HG03469 (cell line): Measurements from ENCODE around the gene AK9.

Source experiments
- ATAC-seq: cut with Tn5 transposase; IDR thresholded peaks from one replicate; pipeline ENCODE4 v1.9.1; 2021; ENCODE audit warnings: mild to moderate bottlenecking, moderate library complexity, moderate number of reproducible peaks; ENCODE audit not compliant: unreplicated experiment

AK9 gene

DNA sequence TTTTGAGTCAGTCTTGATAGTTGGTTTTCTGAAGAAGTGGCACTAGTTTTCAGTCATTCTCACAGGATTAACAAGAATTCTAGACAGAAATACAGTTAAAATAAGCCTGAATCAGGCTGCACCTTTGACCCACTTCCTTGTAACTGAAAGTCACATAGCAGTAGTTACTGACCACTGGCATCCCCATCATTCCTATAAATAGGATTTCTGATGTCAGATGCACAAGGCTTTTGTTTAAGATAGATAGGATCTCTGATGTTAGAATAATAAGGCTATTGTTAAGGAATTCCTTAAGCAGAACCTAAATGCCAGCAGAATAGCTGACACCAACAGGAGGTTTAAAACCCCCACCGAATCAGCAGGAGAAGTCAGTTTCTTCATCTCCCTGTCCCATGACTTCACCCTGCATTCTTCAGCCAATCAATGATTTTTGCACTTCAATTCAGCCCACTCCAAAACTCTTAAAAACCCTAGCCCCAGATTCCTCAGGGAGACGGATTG, 177.4 kb downstream of the AK9 start:
- ATAC-seq, result no peak

DNA sequence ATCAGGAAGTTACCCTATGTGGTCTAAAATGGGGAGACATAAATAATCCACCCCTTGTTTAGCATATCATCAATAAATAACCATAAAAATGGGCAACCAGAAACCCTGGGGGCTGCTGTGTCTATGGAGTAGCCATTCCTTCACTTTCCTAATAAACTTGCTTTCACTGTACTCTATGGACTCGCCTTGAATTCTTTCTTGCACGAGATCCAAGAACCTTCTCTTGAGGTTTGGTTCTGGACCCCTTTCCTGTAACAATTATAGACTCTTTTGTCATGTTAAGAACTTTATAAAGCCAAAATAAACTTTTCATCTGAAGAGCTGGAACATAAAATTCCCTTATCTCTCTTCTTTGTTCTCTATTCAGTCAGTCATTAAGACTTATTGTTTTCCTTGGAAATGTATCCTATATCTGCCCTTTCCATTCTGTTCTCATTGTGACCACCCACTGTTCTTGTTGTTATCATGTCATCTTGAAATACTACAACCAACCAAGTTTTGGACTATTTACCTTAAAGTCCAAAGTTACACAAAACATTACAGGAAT, 178.7 kb downstream of the AK9 start:
- ATAC-seq, result no peak

DNA sequence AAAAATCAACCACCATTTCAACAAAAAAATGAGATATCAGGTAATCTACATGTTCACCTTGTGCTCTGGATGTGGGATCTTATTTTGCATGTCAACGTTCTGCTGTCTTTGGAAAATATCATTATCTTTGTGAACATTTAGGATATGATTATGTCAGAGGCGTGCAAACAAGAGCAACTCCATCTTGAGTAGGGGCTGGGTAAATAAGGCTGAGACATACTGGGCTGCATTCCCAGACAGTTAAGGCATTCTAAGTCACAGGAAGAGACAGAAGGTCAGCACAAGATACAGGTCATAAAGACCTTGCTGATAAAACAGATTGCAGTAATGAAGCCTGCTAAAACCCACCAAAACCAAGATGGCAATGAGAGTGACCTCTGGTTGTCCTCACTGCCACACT, 179.2 kb downstream of the AK9 start:
- ATAC-seq, result no peak

DNA sequence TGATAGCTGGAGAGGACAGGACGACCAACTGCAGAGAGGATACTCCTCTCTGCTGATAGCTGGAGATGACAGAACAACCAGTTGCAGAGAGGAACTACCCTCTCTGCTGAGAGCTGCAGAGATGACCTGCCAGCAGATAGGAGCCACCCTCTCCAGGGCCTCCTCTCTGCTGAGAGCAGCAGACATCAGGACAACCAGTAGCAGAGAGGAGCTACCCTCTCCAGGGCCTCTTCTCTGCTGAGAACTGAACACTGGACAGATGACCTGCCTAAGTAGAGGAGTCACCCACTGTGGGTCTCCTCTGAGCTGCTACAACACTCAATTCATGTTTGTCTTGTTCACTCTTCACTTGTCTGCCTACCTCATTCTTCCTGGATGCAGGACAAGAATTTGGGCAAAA, 180.6 kb downstream of the AK9 start:
- ATAC-seq, result no peak

DNA sequence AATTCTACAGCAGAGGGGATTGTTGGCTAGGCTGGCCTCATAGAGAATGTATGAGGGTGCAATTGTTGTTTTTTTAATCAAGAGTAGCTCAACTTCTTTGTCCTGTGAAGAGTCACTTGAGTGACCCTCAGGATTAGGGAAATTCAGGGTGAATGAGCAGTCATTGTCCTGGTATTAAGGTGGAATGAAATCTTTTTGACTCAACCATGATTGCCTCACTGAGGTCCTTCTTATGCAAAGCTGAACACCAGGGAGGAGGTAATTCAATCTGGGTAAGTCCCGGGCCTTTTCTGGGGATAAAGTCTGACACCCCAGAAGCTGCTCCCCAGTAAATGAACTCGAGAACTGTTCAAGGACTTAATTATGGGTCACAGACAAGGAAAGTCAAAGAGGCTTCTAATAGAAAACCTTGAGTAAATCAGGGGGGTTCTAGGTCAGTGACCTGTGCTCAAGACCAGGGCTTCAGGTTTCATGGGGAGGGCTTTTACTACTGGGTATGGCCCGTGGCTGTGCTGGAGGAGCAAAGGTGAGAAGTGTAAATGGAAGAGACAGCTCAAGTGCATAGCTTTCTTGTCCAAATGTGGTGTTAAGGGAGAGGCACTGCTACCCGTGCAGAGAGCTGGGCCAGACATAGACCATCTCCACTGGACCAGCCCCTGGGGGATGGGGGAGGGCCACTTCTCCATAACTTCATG, 182.7 kb downstream of the AK9 start:
- no peak for ATAC-seq

DNA sequence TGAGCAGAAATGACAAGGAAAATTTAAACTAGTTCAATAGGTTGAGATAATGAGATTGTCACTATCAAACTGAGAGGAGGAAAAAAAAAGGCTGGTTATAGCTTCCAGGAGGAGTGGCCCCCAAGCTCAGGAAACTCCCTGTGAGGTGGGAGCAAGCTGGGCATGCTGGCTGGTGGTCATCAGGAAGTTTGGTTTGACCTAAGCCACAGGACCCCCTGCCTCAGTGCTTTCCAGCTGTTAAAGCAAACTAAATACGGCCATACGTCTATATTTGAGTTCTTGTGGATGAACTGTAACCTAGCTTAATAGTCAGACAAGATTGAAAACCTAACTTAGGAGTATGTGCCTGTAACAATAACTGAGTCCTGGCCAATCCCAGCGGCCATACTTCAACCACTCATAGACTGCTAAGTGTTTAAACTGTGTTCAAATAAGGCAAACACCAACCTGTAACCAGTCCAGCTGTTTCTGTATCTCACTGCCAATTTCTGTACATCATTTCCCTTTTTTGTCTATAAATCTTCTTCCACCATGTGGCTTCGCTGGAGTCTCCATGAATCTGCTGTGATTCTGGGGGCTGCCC, 183.4 kb downstream of the AK9 start:
- no peak for ATAC-seq

DNA sequence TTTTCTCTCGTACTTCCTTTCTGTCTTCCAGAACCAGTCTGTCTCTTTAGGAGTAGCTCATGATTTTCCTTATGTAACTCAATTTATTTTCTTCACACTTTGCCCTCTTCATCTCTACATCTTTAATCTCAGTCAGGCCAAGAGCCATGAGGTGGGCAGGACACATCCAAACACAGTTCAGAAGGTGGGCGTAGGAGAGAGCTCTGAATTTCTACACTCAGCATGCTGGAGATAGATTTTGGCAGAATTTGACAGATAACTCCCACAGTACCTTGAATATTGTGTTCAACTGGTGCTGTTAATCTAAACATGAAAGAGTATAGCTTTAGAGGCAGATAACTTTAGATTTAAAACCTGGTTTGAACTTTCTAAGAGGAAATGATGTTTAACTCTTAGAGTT, 184.2 kb downstream of the AK9 start:
- no peak for ATAC-seq

DNA sequence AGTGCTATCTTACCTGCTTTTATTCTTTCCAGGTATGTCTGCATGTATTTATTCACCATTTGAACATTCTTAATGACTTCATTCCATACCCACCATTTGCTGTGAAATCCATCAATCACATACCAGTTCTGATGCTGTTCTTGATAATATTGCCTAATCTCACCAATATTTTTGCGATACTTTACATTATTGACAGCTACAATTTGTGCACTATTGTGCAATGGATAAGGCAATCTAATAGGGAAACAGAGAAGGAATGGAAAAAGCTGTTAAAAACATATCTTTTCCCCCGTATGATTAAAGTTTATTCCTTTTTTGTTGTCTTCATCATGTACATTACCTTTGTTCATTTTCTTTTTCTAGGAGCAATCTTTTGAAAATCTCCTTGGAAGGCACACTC, 184.7 kb downstream of the AK9 start:
- ATAC-seq, result no peak

DNA sequence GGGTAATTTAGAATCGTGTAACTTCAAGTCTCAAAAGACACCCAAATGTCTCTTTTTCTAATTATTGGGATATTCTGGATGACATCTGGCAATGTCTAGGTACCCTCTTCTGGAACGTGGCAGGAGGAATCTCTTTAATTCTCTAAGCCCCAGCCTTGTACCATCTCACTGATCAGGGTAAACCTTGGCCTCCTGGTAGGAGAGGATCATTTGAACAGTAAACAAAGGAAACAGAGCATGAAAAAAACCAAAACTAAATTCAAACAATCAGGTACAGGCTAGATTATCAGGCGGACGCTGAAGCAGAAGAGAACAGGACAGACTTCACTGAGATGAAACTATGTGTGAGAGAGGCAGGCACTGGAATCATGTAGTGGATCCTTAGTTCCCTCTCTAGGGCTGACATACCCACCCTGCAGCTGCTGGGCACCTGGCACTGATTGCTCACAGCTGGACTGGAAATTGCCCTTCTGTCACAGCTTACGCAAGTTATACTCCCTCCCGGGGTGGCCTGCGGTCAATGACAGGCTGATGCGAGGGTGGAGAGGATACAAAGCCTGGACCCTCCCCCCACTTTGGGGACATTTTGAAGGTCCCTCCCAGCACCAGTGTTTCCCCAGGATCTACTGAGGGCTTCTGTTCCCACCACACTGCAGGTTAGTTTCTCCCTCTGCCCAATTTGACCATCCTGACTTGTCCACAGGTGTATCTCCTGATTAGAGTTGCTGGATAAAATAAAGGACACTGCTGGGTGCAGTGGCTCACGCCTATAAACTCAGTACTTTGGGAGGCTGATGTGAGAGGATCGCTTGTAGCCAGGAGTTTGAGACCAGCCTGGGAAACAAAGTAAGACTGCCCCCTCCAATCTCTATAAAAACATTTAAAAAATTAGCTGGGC, 187.4 kb downstream of the AK9 start:
- no peak for ATAC-seq

DNA sequence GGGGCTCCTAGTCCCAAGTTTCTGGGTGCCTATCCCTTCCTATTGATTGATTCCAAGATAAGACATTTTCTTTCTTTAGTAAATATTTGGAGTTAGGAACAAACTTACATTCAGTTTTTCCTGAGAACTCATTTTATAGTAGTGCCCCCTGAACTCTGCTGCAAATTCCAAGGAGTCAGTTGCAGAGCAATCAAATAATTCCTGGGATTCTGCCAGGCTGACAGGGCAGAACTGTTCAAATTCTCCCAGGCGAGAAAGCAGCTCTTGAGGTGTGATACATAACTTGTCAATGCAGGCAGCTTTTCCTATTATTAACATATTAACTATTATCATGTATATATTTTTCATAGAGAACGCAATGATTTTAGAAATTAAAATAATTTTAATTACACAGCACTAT, 192.1 kb downstream of the AK9 start:
- no peak for ATAC-seq

DNA sequence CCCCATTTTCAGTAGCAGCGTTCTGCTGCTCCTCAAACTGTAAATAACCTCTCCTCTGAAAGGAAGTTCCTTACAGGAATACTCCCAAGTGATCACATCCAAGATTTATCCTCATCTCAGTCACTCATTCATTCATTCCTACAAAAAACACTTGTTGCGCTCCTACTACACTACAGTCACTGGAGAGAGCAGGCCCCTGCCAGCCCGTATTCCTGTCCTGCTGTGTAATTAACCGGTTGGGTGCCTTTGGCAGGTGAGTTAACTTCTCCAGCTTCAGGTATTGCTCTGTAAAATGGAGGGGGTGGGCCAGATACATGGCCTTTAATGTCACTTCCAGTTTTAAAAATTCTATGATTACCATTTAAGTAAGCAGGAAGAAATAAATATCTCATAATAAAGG, 192.9 kb downstream of the AK9 start:
- ATAC-seq, result no peak

DNA sequence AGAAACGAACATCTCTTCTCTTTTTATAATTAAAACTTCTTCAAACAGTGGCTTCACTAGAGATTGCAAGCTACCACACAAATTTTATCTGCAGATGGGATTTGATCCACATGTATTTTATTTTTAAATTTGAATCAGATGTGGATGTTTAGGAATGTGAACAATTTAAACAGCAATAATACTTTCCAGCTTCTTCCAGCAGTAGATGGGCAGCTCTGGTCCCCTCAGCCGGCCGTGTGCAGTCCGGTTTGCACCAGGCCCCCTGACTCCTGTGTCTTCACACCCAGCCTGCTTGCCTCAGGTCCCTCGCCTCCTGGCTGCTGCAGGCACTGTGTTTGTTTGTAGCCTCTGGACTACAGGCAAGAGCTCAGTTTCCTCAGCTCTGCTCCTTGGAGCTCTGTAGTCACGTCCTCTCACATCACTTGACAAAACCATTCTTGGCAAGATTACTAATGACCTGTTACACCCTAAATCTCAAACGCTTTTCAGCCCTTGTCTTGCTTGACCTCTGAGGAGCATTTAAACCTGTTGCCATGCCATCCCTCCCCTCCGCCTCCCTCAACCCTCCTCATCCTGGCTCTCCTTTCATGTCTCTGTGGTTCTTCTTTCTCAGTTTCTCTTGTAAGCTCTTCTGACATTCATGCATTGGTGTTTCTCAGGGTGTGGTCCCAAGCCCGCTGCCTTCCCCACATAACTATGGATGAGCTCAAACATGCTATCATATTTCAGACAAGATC, 194.8 kb downstream of the AK9 start:
- no peak for ATAC-seq

DNA sequence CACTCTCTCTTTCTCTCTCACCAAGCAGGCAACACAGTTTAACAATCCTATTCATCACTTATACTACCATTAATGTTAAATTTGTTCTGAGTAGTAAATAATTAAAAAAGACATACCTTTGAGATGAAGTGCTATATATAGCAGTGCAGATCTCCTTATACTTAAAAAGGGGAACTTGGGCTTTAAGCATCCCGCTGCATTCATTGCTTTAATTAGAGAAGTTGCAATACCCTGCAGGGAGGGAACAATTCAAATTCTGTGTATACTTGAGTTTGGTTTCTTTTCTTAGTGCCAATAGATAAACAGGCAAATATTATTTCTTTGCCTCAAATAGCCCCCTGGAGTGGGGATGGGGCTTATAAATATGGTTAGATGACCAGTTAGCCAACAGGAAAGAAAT, 197.1 kb downstream of the AK9 start:
- ATAC-seq, result no peak

DNA sequence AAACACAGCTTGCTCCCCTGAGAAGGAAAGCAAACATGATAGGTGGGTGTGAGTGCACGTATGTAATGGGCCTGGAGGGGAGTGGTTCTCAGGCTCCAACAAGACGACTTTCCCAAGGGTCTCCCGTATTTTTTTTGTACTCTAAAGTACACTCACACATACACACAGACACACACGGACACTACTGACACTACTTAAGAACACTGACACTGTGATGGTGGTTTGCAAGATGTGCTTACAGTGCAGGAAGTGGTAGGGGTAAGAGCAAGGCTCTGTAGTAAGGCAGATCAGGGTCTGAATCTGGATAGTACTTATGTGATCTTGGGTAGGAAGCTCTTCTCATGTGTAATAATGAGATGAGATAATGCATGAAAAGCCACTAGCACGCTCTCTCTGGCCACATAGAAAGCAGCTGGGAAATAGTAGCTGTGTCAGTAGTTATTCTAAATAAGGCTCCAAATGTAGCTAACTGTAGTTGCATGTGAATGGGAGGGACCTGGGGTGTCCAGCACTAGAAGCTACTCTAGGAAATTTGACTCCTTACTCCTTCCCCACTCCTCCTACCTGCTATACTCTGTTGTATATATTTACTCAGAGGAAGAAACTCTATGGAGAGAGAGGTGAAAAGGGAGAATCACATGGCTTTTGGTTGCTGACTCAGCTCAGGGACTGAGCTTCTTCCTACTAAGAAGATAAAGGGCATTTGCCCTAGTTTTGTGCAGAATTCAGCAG, 199.6 kb downstream of the AK9 start:
- ATAC-seq, result no peak

DNA sequence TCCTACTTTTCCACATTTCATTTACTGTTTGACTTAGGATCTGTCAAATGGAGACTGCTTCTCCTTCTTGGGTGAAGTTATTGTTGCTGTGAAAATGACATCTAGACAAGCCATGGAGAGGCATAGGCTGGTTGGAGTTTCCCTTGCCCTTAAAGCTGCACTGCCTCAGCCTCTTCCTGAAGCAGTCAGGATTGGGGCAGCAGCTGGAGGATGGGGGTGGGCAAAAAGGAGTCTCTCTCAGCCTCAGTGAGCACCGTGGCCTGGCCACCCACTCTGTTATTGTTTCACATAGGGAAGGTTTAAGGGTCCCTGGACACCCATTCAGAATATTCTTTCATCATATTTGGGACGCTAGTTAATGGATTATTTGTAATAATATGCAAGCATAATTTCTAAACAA, 200.3 kb downstream of the AK9 start:
- ATAC-seq, result no peak

DNA sequence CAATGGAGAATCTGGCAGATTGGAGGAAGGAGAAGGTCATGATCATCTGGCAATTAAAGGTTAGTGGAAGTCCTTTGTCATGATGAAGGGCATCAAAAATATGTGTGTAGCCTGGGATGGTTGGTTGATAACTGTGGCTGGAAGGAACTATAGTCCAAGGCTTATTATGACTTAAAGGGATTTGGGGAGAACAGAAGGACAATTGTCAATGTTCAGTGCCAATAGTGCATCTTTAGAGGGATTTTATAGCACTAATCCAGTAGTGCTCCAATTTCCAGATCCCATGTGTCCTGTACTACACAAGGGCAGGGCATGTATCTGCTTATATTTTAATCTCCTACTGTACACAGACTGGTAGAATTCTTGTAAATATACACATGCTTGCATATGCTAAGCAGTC, 203.0 kb downstream of the AK9 start:
- no peak for ATAC-seq

DNA sequence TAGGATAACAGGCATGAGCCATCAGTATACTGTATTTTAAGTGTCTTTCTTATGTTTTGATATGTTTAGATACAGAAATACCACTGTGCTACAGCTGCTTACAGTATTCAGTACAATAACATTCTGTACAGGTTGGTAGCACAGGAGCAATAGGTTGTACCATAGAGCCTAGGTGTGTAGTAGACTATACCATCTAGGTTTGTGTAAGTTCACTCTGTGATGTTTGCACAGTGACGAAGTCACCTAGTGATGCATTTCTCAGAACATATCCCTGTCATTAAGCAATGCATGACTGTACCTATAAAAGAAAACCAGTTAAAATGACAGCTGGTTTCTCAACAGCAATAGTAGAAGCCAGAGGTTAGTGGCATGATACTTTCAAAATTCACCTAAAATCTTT, 204.9 kb downstream of the AK9 start:
- ATAC-seq, result no peak

DNA sequence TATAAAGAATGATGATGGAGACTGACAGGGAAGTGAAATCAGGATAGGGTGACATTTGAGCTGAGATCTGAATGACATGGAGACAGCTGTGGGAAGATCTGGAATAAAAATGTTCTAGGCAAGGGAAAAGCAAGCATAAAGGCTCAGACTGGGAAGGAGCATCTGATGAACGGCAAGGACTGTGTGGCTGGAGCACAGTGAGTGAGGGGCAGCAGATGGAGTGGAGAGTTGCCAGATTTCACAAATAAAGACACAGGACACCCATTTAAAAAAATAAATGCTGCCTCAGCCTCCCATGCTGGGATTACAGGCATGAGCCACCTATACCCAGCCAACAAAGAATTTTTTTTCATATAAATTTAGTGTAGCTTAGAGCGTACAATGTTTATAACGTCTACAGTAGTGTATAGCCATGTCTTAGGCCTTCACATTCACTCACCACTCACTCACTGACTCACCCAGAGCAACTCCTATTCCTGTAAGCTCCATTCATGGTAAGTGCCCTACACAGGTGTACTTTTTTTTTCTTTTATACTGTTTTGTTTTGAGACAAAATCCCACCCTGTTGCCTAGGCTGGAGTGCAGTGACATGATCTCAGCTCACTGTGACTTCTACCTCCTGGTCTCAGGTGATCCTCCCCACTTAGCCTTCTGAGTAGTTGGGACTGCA, 205.6 kb downstream of the AK9 start:
- no peak for ATAC-seq

DNA sequence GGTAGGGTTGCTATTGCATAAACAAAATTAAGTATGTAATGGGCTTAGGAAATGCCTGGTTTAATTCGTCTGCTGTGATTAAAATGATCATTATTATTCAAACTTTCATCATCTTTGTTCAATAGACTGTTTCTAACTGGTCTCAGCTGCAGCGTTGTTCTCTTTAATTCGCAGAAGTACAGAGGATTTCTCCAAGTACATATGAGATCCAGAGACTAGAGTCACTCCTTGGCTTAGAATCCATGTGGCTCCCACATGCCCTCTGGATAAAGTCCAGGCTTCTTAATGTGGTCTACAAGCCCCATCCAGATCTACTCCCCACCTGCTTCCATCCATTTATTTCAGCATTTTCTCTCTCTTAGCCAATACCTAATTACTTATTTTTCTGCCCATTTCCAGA, 206.9 kb downstream of the AK9 start:
- ATAC-seq, result no peak

DNA sequence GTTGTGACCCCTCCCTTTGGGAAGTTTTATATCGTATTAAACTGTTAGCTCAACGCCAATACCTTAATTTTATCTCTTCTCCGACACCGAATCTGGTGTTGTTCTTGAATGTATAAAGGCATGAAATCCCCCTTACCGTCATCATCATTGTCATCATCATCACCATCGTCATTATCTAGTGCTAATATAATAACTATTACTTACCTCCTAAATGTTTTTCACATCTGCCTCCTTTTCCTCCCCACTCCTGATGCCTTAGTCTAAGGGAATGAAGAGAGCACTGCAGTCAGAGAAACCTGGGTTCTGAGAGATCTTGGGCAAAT, 207.3 kb downstream of the AK9 start:
- no peak for ATAC-seq
